HG02885 (cell line): ENCODE measurements around the gene SPINK13.
"Not testable (repeated sequence)": the region's sequence is repeated elsewhere in the genome, so short reads cannot be mapped to it uniquely, and the experiment has no call there.

ENCODE experiments used
- ATAC-seq: cut with Tn5 transposase; IDR thresholded peaks from one replicate; pipeline ENCODE4 v1.9.1; 2021; ENCODE audit warnings: mild to moderate bottlenecking; ENCODE audit not compliant: unreplicated experiment, poor library complexity

The SPINK13 gene

GRCh38 chr5:148311484-148311883 is 42.9 kb downstream of the SPINK13 start:
- no peak for ATAC-seq

- no peak for ATAC-seq
Measured at GRCh38 chr5:148312153-148312552, 43.6 kb downstream of the SPINK13 start, which contains the start of gene SPINK7. Gene SPINK7 (plus strand): TSS chr5:148312423. CDS start chr5:148312484, 61 bp downstream.

- ATAC-seq: no peak
Measured at GRCh38 chr5:148314187-148314586, 45.6 kb downstream of the SPINK13 start.

GRCh38 chr5:148314731-148315130 is 46.1 kb downstream of the SPINK13 start:
- no peak for ATAC-seq

- not testable (repeated sequence) for ATAC-seq
Measured at GRCh38 chr5:148320011-148320963, 51.7 kb downstream of the SPINK13 start.

- ATAC-seq: no peak
Measured at GRCh38 chr5:148333262-148333849, 64.8 kb downstream of the SPINK13 start.

GRCh38 chr5:148335259-148335658 is 66.7 kb downstream of the SPINK13 start, which contains the start of gene SPINK9:
Gene SPINK9 (plus strand): TSS chr5:148335559. CDS start chr5:148335614, 55 bp downstream.
- no peak for ATAC-seq
